ENCODE measurements around the gene OPCML.

Gene OPCML

DNA sequence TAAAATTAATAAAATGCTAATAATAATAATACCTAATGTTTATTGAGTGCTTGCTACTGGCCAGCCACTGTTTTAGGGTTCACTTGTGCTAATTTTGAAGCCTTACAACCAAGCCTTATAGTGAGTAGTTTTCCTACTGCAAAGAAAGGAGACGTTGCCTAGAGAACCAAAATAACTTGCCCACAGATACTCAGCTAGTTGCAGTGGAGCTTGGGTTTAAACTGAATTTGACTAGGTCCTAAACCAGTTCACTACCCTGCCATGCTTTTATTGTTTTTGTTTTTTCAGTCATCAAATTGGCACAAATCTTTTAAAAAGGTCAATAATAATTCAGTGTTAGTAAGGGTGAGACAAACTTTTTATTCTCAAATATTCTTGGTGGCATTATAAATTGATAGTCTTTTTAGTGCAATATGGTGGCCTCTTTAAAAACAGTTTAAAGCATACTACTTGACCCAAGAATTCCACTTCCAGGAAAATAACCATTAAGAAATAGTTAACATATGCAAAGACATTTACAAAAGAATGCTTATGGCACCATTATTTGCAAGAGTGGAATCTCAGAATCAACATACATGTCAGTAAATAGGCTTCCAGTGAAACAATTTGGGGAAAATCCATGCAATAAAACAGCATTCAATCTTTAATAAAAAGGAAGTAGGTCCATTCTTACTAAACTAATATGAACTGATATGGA lies 90.2 kb downstream of the OPCML start:
- TF ChIP-seq SNAI2 (CRISPR knock-in tag; IDR thresholded peaks at IDR 0.05) (no peak), OSR1 (CRISPR knock-in tag; IDR thresholded peaks at IDR 0.05) (no peak), TCF4 (CRISPR knock-in tag; IDR thresholded peaks at IDR 0.05; ENCODE audit: borderline replicate concordance) (no peak), ESRRG (CRISPR knock-in tag; IDR thresholded peaks at IDR 0.05) (no peak)
- no peak for ATAC-seq

DNA sequence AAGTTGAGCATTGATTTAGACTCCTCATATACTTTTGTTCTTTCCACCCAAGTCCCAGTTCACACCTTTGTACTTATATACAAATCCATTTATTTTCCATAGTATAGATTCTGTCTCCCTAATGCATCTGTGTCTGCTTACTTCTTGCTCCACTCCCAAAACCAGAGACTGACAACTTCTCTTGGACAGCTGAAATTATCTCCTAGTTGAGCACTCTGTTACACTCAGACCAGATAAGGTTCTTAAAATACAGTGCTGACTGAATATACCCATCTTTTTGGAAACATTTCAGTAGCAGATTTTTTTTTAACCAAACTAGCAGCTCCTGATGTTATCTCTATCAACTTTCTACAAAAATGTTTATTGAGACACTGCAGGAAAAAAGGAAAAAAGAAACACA lies 106.3 kb downstream of the OPCML start:
- ATAC-seq = no peak
- no peak for TF ChIP-seq ISL1 (CRISPR knock-in tag; IDR thresholded peaks at IDR 0.05)
- TF ChIP-seq ZNF8 (CRISPR knock-in tag; IDR thresholded peaks at IDR 0.05) = no peak
- no peak for TF ChIP-seq ZC3H10 (CRISPR knock-in tag; IDR thresholded peaks at IDR 0.05)
- TF ChIP-seq TCF4 (CRISPR knock-in tag; IDR thresholded peaks at IDR 0.05; ENCODE audit: borderline replicate concordance) = no peak

DNA sequence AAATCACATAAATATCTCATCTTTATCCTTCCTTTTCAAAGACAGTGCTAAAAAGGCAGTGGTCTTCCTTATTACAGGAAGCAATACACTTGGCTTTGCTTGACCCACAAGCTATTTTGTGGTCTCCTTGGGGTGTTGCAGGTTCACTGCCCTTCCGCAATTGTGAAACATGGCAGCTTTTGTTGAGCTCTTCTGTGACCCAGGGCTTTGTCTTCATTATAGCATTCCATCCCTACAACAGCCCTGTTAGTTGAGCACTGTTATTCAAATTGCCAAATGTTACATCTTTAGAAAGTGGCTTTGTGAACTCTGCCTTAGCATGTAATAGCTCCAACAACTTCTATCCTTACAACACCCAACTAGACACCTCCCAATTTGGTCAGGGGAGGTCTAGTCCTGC lies 107.1 kb downstream of the OPCML start:
- ATAC-seq = no peak
- TF ChIP-seq, protein P1, sequence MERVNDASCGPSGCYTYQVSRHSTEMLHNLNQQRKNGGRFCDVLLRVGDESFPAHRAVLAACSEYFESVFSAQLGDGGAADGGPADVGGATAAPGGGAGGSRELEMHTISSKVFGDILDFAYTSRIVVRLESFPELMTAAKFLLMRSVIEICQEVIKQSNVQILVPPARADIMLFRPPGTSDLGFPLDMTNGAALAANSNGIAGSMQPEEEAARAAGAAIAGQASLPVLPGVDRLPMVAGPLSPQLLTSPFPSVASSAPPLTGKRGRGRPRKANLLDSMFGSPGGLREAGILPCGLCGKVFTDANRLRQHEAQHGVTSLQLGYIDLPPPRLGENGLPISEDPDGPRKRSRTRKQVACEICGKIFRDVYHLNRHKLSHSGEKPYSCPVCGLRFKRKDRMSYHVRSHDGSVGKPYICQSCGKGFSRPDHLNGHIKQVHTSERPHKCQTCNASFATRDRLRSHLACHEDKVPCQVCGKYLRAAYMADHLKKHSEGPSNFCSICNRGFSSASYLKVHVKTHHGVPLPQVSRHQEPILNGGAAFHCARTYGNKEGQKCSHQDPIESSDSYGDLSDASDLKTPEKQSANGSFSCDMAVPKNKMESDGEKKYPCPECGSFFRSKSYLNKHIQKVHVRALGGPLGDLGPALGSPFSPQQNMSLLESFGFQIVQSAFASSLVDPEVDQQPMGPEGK (CRISPR knock-in tag; IDR thresholded peaks at IDR 0.05; ENCODE audit: borderline replicate concordance) = no peak
- TF ChIP-seq GLIS3 (CRISPR knock-in tag; IDR thresholded peaks at IDR 0.05) = no peak
- TF ChIP-seq, protein P2, sequence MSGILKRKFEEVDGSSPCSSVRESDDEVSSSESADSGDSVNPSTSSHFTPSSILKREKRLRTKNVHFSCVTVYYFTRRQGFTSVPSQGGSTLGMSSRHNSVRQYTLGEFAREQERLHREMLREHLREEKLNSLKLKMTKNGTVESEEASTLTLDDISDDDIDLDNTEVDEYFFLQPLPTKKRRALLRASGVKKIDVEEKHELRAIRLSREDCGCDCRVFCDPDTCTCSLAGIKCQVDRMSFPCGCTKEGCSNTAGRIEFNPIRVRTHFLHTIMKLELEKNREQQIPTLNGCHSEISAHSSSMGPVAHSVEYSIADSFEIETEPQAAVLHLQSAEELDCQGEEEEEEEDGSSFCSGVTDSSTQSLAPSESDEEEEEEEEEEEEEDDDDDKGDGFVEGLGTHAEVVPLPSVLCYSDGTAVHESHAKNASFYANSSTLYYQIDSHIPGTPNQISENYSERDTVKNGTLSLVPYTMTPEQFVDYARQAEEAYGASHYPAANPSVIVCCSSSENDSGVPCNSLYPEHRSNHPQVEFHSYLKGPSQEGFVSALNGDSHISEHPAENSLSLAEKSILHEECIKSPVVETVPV (CRISPR knock-in tag; IDR thresholded peaks at IDR 0.05) = no peak
- no peak for TF ChIP-seq ZC3H10 (CRISPR knock-in tag; IDR thresholded peaks at IDR 0.05)
- TF ChIP-seq TOX (CRISPR knock-in tag; IDR thresholded peaks at IDR 0.05; ENCODE audit: borderline replicate concordance) = no peak
- TF ChIP-seq RARB (CRISPR knock-in tag; IDR thresholded peaks at IDR 0.05) = no peak

DNA sequence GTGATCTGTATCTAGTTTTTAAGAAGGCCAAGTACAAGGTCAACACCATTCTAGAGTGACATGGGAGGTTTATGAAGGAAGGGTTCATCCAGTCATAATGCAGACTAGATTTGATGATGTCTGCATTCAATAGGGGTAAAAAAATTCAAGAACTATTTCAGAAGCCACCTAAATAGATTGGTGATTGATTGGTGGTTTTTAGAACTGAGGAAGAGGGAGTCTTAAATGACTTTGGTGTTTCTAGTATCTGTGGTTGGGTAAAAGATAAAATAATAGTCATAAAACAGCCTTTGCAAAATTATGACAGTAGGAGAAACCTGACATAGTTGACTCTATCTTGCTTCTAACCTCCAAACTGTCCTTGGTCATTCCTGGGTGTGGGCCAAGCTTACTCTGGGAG lies 114.1 kb downstream of the OPCML start:
- TF ChIP-seq TCF4 (CRISPR knock-in tag; IDR thresholded peaks at IDR 0.05; ENCODE audit: borderline replicate concordance) (no peak), ZNF8 (CRISPR knock-in tag; IDR thresholded peaks at IDR 0.05) (no peak)
- TF ChIP-seq, protein P3, sequence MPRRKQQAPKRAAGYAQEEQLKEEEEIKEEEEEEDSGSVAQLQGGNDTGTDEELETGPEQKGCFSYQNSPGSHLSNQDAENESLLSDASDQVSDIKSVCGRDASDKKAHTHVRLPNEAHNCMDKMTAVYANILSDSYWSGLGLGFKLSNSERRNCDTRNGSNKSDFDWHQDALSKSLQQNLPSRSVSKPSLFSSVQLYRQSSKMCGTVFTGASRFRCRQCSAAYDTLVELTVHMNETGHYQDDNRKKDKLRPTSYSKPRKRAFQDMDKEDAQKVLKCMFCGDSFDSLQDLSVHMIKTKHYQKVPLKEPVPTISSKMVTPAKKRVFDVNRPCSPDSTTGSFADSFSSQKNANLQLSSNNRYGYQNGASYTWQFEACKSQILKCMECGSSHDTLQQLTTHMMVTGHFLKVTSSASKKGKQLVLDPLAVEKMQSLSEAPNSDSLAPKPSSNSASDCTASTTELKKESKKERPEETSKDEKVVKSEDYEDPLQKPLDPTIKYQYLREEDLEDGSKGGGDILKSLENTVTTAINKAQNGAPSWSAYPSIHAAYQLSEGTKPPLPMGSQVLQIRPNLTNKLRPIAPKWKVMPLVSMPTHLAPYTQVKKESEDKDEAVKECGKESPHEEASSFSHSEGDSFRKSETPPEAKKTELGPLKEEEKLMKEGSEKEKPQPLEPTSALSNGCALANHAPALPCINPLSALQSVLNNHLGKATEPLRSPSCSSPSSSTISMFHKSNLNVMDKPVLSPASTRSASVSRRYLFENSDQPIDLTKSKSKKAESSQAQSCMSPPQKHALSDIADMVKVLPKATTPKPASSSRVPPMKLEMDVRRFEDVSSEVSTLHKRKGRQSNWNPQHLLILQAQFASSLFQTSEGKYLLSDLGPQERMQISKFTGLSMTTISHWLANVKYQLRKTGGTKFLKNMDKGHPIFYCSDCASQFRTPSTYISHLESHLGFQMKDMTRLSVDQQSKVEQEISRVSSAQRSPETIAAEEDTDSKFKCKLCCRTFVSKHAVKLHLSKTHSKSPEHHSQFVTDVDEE (CRISPR knock-in tag; IDR thresholded peaks at IDR 0.05) = no peak
- no peak for ATAC-seq

DNA sequence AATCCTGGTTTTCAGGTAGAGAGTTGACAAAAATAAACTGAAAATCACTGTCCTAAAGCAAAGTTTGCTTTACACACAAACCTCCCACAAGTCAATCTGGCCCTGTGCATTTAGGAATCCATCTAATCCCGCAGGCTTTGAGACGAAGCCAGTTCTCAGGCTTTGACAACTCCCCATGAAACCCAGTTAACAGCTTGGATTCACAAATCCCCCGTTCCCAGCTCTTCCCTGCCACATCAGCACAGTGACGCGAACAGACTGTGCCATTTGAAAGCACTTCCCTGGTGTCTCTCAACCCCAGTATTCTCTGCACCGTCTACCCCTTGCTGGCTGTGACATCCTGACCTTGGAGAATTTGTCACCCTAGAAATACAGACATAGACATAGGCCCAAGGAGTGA lies 117.8 kb downstream of the OPCML start:
- ATAC-seq = no peak
- TF ChIP-seq ZFP3 (CRISPR knock-in tag; IDR thresholded peaks at IDR 0.05) = no peak
- no peak for TF ChIP-seq ZNF70 (CRISPR knock-in tag; IDR thresholded peaks at IDR 0.05)
- no peak for TF ChIP-seq ISL1 (CRISPR knock-in tag; IDR thresholded peaks at IDR 0.05)
- no peak for TF ChIP-seq OSR1 (CRISPR knock-in tag; IDR thresholded peaks at IDR 0.05)
- TF ChIP-seq CSDC2 (CRISPR knock-in tag; IDR thresholded peaks at IDR 0.05) = no peak
- TF ChIP-seq ZNF8 (CRISPR knock-in tag; IDR thresholded peaks at IDR 0.05) = no peak
- TF ChIP-seq, protein P4, sequence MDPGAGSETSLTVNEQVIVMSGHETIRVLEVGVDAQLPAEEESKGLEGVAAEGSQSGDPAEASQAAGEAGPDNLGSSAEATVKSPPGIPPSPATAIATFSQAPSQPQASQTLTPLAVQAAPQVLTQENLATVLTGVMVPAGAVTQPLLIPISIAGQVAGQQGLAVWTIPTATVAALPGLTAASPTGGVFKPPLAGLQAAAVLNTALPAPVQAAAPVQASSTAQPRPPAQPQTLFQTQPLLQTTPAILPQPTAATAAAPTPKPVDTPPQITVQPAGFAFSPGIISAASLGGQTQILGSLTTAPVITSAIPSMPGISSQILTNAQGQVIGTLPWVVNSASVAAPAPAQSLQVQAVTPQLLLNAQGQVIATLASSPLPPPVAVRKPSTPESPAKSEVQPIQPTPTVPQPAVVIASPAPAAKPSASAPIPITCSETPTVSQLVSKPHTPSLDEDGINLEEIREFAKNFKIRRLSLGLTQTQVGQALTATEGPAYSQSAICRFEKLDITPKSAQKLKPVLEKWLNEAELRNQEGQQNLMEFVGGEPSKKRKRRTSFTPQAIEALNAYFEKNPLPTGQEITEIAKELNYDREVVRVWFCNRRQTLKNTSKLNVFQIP (CRISPR knock-in tag; IDR thresholded peaks at IDR 0.05; ENCODE audit: borderline replicate concordance, low read depth) = no peak
- TF ChIP-seq GLIS3 (CRISPR knock-in tag; IDR thresholded peaks at IDR 0.05) = no peak
- no peak for TF ChIP-seq ZNF565 (CRISPR knock-in tag; conservative IDR thresholded peaks at IDR 0.05; ENCODE audit: low read depth)
- TF ChIP-seq, protein P3 (CRISPR knock-in tag; IDR thresholded peaks at IDR 0.05) = no peak
- TF ChIP-seq TCF4 (CRISPR knock-in tag; IDR thresholded peaks at IDR 0.05; ENCODE audit: borderline replicate concordance) = no peak
- no peak for TF ChIP-seq BACH2 (CRISPR knock-in tag; IDR thresholded peaks at IDR 0.05; ENCODE audit: borderline replicate concordance)
- TF ChIP-seq PPARA (CRISPR knock-in tag; IDR thresholded peaks at IDR 0.05; ENCODE audit: borderline replicate concordance) = no peak
- TF ChIP-seq, protein P5, sequence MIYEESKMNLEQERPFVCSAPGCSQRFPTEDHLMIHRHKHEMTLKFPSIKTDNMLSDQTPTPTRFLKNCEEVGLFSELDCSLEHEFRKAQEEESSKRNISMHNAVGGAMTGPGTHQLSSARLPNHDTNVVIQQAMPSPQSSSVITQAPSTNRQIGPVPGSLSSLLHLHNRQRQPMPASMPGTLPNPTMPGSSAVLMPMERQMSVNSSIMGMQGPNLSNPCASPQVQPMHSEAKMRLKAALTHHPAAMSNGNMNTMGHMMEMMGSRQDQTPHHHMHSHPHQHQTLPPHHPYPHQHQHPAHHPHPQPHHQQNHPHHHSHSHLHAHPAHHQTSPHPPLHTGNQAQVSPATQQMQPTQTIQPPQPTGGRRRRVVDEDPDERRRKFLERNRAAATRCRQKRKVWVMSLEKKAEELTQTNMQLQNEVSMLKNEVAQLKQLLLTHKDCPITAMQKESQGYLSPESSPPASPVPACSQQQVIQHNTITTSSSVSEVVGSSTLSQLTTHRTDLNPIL (CRISPR knock-in tag; IDR thresholded peaks at IDR 0.05; ENCODE audit: low read depth) = no peak
- TF ChIP-seq ZC3H10 (CRISPR knock-in tag; IDR thresholded peaks at IDR 0.05) = no peak
- TF ChIP-seq SNAI2 (CRISPR knock-in tag; IDR thresholded peaks at IDR 0.05) = no peak
- no peak for TF ChIP-seq TOX (CRISPR knock-in tag; IDR thresholded peaks at IDR 0.05; ENCODE audit: borderline replicate concordance)

Data from SK-N-SH treated with all-trans-retinoic acid at 6 μM for 48 hours (cell line).